Lung (tissue), 12 donors: ENCODE results near the gene NR2E1. TPM values are rescaled to one million over a fixed set of nuclear protein-coding genes. Genes with fewer than 3 reads are reported as not detected.

Experiments
- ATAC-seq: fragments of 200-7000 bp; cut with Tn5 transposase; one replicate; pipeline ENCODE4 v1.9.1; 2020; ENCODE audit warnings: moderate number of reproducible peaks; ENCODE audit not compliant: insufficient read depth, low FRiP score
- DNase-seq, 3 donors: peaks; one replicate each; pipeline ENCODE4 v3.0.0-alpha.2; 2013 to 2017
- H3K27ac ChIP-seq, 2 donors: one replicate each; pipeline ENCODE4 v1.5.1; 2013; ENCODE audit warnings: mild to moderate bottlenecking in 2 of 2, moderate library complexity in 2 of 2, control low read depth in 1 of 2, inconsistent platforms in 1 of 2, low read depth in 1 of 2, low read length in 1 of 2
- H3K27me3 ChIP-seq, 3 donors: one replicate each; pipeline ENCODE4 v1.5.1; 2013; ENCODE audit warnings: low read length in 2 of 3; ENCODE audit not compliant: control insufficient read depth in 3 of 3, insufficient read depth in 3 of 3
- H3K36me3 ChIP-seq, 4 donors: one replicate each; pipeline ENCODE4 v1.5.1; 2013; ENCODE audit warnings: low read length in 4 of 4, mild to moderate bottlenecking in 1 of 4, moderate library complexity in 1 of 4; ENCODE audit not compliant: control insufficient read depth in 4 of 4, insufficient read depth in 4 of 4
- H3K4me1 ChIP-seq, 5 donors: one replicate each; pipeline ENCODE4 v1.5.1; 2013; ENCODE audit warnings: low read length in 5 of 5, mild to moderate bottlenecking in 2 of 5, moderate library complexity in 1 of 5; ENCODE audit not compliant: control insufficient read depth in 5 of 5, insufficient read depth in 5 of 5
- H3K4me3 ChIP-seq: one replicate; pipeline ENCODE4 v1.5.1; 2013; ENCODE audit warnings: mild to moderate bottlenecking, control low read depth, moderate library complexity
- H3K9ac ChIP-seq, 2 donors: one replicate each; pipeline ENCODE4 v1.5.1; 2013; ENCODE audit warnings: low read length in 2 of 2, control low read depth in 1 of 2; ENCODE audit not compliant: insufficient read depth in 1 of 2
- H3K9me3 ChIP-seq, 4 donors: one replicate each; pipeline ENCODE4 v1.5.1; 2013; ENCODE audit warnings: low read length in 3 of 4, mild to moderate bottlenecking in 1 of 4, moderate library complexity in 1 of 4; ENCODE audit not compliant: control insufficient read depth in 4 of 4, insufficient read depth in 3 of 4
- CTCF ChIP-seq: IDR thresholded peaks from 2 replicates; pipeline ENCODE4 v1.5.1; 2012; ENCODE audit warnings: mild to moderate bottlenecking; ENCODE audit errors: control extremely low read depth, extremely low read depth
- WGBS, 2 donors: extraction: QIAGEN DNeasy Blood & Tissue Kit; methylation state at CpG; one replicate each; pipeline ENCODE4 v1.1.7; 2013; 5-methylcytosine and 5-hydroxymethylcytosine counted together
- polyA plus RNA-seq, 2 donors: library from polyadenylated mRNA; stranded (reverse); fragments of 200-250 nt; gene quantifications; one replicate each; pipeline ENCODE4 v1.2.1, GENCODE V29; 2013
- total RNA-seq, 2 donors: library from RNA; depleted of rRNA in 1 of 2; stranded (reverse); fragments of >200 nt in 1 of 2; gene quantifications; one replicate each; pipeline ENCODE4 v1.2.1, GENCODE V29; 2014 to 2021
- donor health status: control.
- donor health status: control.
- donor health status: Bipolar disorder and iron deficiency.
- donor health status: healthy.
- donor health status: DM: yes; HTN: yes; CAD: no.

NR2E1 gene
- total and polyA plus RNA-seq, 4 donors: 0.01 TPM; not detected in 3

- DNase-seq (no peak), ATAC-seq (no peak)
- no peak for TF ChIP-seq CTCF
- WGBS, 2 donors: 11 to 13% methylated on average over 8 of the region's 8 CpGs
- Histone ChIP-seq H3K27ac (no peak overlapping the region), H3K36me3 (no peaks in the 10 kb centered on the region), H3K4me1 (peaks cover 0 to 12% (median 0%) of the 10 kb centered on the region in 5 donors), H3K27me3 (peaks cover 6 to 89% (median 79%) of the 10 kb centered on the region in 3 donors), H3K9me3 (peaks cover 0 to 11% (median 0%) of the 10 kb centered on the region in 4 donors), H3K4me3 (no peak overlapping the region), H3K9ac (no peak overlapping the region)
Measured at GRCh38 chr6:108156938-108157233, 8.9 kb upstream of the NR2E1 start.

GRCh38 chr6:108157234-108157980 is 8.4 kb upstream of the NR2E1 start:
- Histone ChIP-seq H3K9ac (no peak overlapping the region), H3K4me3 (no peak overlapping the region), H3K9me3 (peaks cover 0 to 11% (median 0%) of the 10 kb centered on the region in 4 donors), H3K27me3 (peaks cover 6 to 89% (median 85%) of the 10 kb centered on the region in 3 donors), H3K4me1 (peaks cover 0 to 12% (median 0%) of the 10 kb centered on the region in 5 donors), H3K36me3 (no peaks in the 10 kb centered on the region), H3K27ac (no peak overlapping the region)
- no peak for TF ChIP-seq CTCF
- WGBS, 2 donors: 2 to 4% methylated on average over 56 to 60 of the region's 60 CpGs
- ATAC-seq: no peak
- DNase-seq: no peak

GRCh38 chr6:108157981-108158525 is 7.8 kb upstream of the NR2E1 start:
- Histone ChIP-seq H3K27me3 (peaks cover 6 to 91% (median 88%) of the 10 kb centered on the region in 3 donors), H3K9ac (no peak overlapping the region), H3K4me3 (no peak overlapping the region), H3K27ac (no peak overlapping the region), H3K4me1 (peaks cover 0 to 12% (median 0%) of the 10 kb centered on the region in 5 donors), H3K9me3 (peaks cover 0 to 11% (median 0%) of the 10 kb centered on the region in 4 donors), H3K36me3 (no peaks in the 10 kb centered on the region)
- TF ChIP-seq CTCF: no peak
- DNase-seq (no peak), ATAC-seq (no peak)
- WGBS, 2 donors: 4 to 8% methylated on average over 38 of the region's 38 CpGs
